Suprapubic skin (tissue), 3 donors: ENCODE data around the gene TREML2.

Experiments
- POLR2AphosphoS5 ChIP-seq, 3 donors: sonication (generic); formaldehyde crosslinking; IDR thresholded peaks; one replicate each; pipeline ENCODE4 v1.6.1; 2017; ENCODE audit warnings: antibody characterized with exemption in 3 of 3
- TF ChIP-seq, protein P1 (sequence below), 2 donors: fragments of 200-600 bp in 1 of 2; fragments of 450-650 bp in 1 of 2; sonication (generic) in 1 of 2; IDR thresholded peaks; one replicate each; pipeline ENCODE4 v1.5.1; 2016 to 2019; ENCODE audit warnings: antibody characterized with exemption in 2 of 2, mild to moderate bottlenecking in 1 of 2, moderate library complexity in 1 of 2

DNA sequence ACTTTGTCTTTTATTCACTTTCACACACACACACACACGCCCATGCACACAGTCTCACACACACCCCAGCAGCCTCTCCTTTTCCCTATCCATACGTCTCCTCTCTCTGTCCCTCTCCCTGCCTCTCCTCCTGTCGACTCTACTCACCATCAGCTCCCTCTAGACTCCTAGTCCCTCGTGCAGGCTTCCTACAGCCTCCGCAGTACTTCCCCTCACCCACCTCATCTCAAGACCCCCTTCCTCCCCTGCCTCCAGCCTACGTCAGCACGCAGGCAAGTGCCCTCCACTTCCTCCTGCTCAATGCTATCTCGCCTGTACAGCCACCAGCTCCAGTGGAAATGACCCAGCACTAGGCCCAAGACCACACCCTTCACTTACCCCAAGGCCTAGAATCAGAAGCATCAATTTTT, 820 bp upstream of the TREML2 start:
- TF ChIP-seq, protein P1, sequence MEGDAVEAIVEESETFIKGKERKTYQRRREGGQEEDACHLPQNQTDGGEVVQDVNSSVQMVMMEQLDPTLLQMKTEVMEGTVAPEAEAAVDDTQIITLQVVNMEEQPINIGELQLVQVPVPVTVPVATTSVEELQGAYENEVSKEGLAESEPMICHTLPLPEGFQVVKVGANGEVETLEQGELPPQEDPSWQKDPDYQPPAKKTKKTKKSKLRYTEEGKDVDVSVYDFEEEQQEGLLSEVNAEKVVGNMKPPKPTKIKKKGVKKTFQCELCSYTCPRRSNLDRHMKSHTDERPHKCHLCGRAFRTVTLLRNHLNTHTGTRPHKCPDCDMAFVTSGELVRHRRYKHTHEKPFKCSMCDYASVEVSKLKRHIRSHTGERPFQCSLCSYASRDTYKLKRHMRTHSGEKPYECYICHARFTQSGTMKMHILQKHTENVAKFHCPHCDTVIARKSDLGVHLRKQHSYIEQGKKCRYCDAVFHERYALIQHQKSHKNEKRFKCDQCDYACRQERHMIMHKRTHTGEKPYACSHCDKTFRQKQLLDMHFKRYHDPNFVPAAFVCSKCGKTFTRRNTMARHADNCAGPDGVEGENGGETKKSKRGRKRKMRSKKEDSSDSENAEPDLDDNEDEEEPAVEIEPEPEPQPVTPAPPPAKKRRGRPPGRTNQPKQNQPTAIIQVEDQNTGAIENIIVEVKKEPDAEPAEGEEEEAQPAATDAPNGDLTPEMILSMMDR (IDR thresholded peaks at IDR 0.05), result no peak
- no peak for TF ChIP-seq POLR2AphosphoS5 (IDR thresholded peaks at IDR 0.05)
